ENCODE measurements around the gene PTCD2.

GRCh38 chr5:72359886-72360285 is 39.7 kb downstream of the PTCD2 start:
- TF ChIP-seq EZH2 (IDR thresholded peaks at IDR 0.05; ENCODE audit: low read length, missing control alignments) (no peak), CTCF (conservative IDR thresholded peaks at IDR 0.05 in 1 of 2, IDR thresholded peaks at IDR 0.05 in 1 of 2; ENCODE audit: low read depth in 1 of 2, low read length in 2 of 2) (no peak)
